HEK293 (cell line): Measurements from ENCODE around the gene ALAD.
A peak's percentile ranks its signal among the peaks of the same experiment; 100 is the strongest.

Experiments
- KLF10 ChIP-seq: fragments of 450-650 bp; IDR thresholded peaks from 2 replicates; pipeline ENCODE4 v1.5.1; 2018; ENCODE audit warnings: missing biosample characterization, mild to moderate bottlenecking, missing genetic modification characterization
- OVOL3 ChIP-seq: fragments of 450-650 bp; formaldehyde crosslinking; IDR thresholded peaks from 2 replicates; pipeline ENCODE4 v1.5.1; 2016; ENCODE audit warnings: missing biosample characterization, missing genetic modification characterization
- REPIN1 ChIP-seq: fragments of 450-650 bp; formaldehyde crosslinking; IDR thresholded peaks from 2 replicates; pipeline ENCODE4 v1.5.1; 2017; ENCODE audit warnings: missing biosample characterization, missing genetic modification characterization, low read depth
- WT1 ChIP-seq: fragments of 450-650 bp; formaldehyde crosslinking; IDR thresholded peaks from 2 replicates; pipeline ENCODE4 v1.5.1; 2016; ENCODE audit warnings: missing biosample characterization, missing genetic modification characterization
- ZFHX2 ChIP-seq: fragments of 450-650 bp; formaldehyde crosslinking; conservative IDR thresholded peaks from 2 replicates; pipeline ENCODE4 v1.5.1; 2016; ENCODE audit warnings: missing biosample characterization, missing genetic modification characterization
- ZNF221 ChIP-seq: fragments of 450-650 bp; formaldehyde crosslinking; IDR thresholded peaks from 2 replicates; pipeline ENCODE4 v1.5.1; 2017; ENCODE audit warnings: missing biosample characterization, missing genetic modification characterization, borderline replicate concordance
- ZNF223 ChIP-seq: fragments of 450-650 bp; formaldehyde crosslinking; IDR thresholded peaks from 2 replicates; pipeline ENCODE4 v1.5.1; 2016; ENCODE audit warnings: missing biosample characterization, missing genetic modification characterization
- ZNF311 ChIP-seq: fragments of 450-650 bp; formaldehyde crosslinking; IDR thresholded peaks from 2 replicates; pipeline ENCODE4 v1.5.1; 2017; ENCODE audit warnings: missing biosample characterization, missing genetic modification characterization, borderline replicate concordance
- ZNF341 ChIP-seq: fragments of 450-650 bp; formaldehyde crosslinking; IDR thresholded peaks from 2 replicates; pipeline ENCODE4; 2016; ENCODE audit warnings: low read depth, missing biosample characterization, missing genetic modification characterization
- ZNF394 ChIP-seq: fragments of 450-650 bp; formaldehyde crosslinking; IDR thresholded peaks from 2 replicates; pipeline ENCODE4 v1.5.1; 2016; ENCODE audit warnings: missing biosample characterization, missing genetic modification characterization, mild to moderate bottlenecking, moderate library complexity, borderline replicate concordance
- ZNF416 ChIP-seq: fragments of 450-650 bp; formaldehyde crosslinking; IDR thresholded peaks from 2 replicates; pipeline ENCODE4 v1.5.1; 2016; ENCODE audit warnings: missing biosample characterization, missing genetic modification characterization
- ZNF555 ChIP-seq: fragments of 450-650 bp; formaldehyde crosslinking; conservative IDR thresholded peaks from 2 replicates; pipeline ENCODE4 v1.5.1; 2017; ENCODE audit warnings: missing biosample characterization, mild to moderate bottlenecking, missing genetic modification characterization, inconsistent platforms
- ZNF629 ChIP-seq: fragments of 450-650 bp; formaldehyde crosslinking; IDR thresholded peaks from 2 replicates; pipeline ENCODE4 v1.5.1; 2017; ENCODE audit warnings: missing biosample characterization, missing genetic modification characterization
- ZNF660 ChIP-seq: fragments of 450-650 bp; IDR thresholded peaks from 2 replicates; pipeline ENCODE4 v1.5.1; 2018; ENCODE audit warnings: missing biosample characterization, mild to moderate bottlenecking, missing genetic modification characterization
- ZNF664 ChIP-seq: fragments of 450-650 bp; formaldehyde crosslinking; IDR thresholded peaks from 2 replicates; pipeline ENCODE4 v1.5.1; 2016; ENCODE audit warnings: missing biosample characterization, missing genetic modification characterization
- ZNF76 ChIP-seq: fragments of 450-650 bp; formaldehyde crosslinking; IDR thresholded peaks from 2 replicates; pipeline ENCODE4; 2016; ENCODE audit warnings: low read depth, missing biosample characterization, missing genetic modification characterization, borderline replicate concordance
- ZNF776 ChIP-seq: fragments of 450-650 bp; formaldehyde crosslinking; IDR thresholded peaks from 2 replicates; pipeline ENCODE4 v1.5.0; 2017; ENCODE audit warnings: missing biosample characterization, missing genetic modification characterization, borderline replicate concordance
- ZNF830 ChIP-seq: fragments of 450-650 bp; IDR thresholded peaks from 2 replicates; pipeline ENCODE4 v1.5.0; 2018; ENCODE audit warnings: missing biosample characterization, missing genetic modification characterization, low read depth, mild to moderate bottlenecking, moderate library complexity
- ZSCAN23 ChIP-seq: fragments of 450-650 bp; formaldehyde crosslinking; IDR thresholded peaks from 2 replicates; pipeline ENCODE4 v1.5.1; 2016; ENCODE audit warnings: missing biosample characterization, missing genetic modification characterization
- TF ChIP-seq, protein P1 (sequence below): fragments of 450-650 bp; formaldehyde crosslinking; IDR thresholded peaks from 2 replicates; pipeline ENCODE4 v1.5.1; 2016; ENCODE audit warnings: missing biosample characterization, missing genetic modification characterization
- TF ChIP-seq, protein P2 (sequence below): fragments of 450-650 bp; formaldehyde crosslinking; IDR thresholded peaks from 2 replicates; pipeline ENCODE4 v1.5.1; 2017; ENCODE audit warnings: missing biosample characterization, missing genetic modification characterization
- TF ChIP-seq, protein P3 (sequence below): fragments of 450-650 bp; formaldehyde crosslinking; IDR thresholded peaks from 2 replicates; pipeline ENCODE4 v1.5.1; 2016; ENCODE audit warnings: missing biosample characterization, missing genetic modification characterization
- TF ChIP-seq, protein P4 (sequence below): fragments of 450-650 bp; formaldehyde crosslinking; IDR thresholded peaks from 2 replicates; pipeline ENCODE4 v1.5.1; 2016; ENCODE audit warnings: missing biosample characterization, missing genetic modification characterization
- TF ChIP-seq, protein P5 (sequence below): fragments of 450-650 bp; formaldehyde crosslinking; conservative IDR thresholded peaks from 2 replicates; pipeline ENCODE4 v1.5.1; 2016; ENCODE audit warnings: low read depth, missing biosample characterization, missing genetic modification characterization
- TF ChIP-seq, protein P6 (sequence below): IDR thresholded peaks from 2 replicates; pipeline ENCODE4 v1.6.1; 2011; ENCODE audit warnings: mild to moderate bottlenecking, low read depth, low read length, borderline replicate concordance
- TF ChIP-seq, protein P7 (sequence below): fragments of 450-650 bp; formaldehyde crosslinking; IDR thresholded peaks from 2 replicates; pipeline ENCODE4 v1.5.1; 2016; ENCODE audit warnings: missing biosample characterization, missing genetic modification characterization

The ALAD gene

DNA sequence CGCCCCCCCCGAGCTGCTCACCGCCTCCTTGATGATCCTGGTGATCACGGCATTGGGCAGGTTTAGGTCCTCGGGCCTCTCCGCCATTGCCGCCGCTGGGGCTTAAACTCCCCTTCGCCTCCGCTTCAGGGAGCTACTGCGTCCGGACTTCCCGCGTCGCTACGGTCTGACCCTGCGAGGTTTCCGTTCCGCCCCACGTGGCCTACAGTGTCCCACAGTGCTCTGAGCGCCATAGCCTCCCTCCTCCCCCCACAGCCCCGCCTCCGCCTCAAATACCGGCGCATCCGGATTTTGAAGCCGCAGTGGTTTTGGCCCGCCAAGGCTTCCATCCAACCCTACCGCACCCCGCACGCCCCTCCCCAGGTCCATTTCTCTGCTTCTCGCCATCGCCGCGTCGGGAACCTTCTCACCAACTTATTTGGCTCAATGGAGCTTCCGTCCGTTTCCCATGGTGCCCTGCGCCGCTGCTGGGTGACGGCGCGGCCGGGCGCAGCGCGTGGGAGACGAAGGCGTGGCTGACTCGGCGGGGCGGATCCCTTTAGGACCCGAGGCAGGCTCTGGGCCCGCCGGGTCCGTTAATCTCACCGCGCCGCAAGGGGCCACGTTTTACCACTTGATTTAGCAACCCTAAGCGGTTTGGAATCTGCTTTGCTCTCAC is 9.3 kb upstream of the ALAD start, which contains the start of the genes C9orf43 and POLE3 (continued):
- no peak for TF ChIP-seq ZNF555
- peak; percentile 83 for TF ChIP-seq ZNF629
- no peak for TF ChIP-seq ZNF776 (tag by site-specific recombination)
- peak; percentile 92; the same call in 1 of the 2 replicates for TF ChIP-seq ZNF341 (tag by site-specific recombination)
- TF ChIP-seq, protein P1, sequence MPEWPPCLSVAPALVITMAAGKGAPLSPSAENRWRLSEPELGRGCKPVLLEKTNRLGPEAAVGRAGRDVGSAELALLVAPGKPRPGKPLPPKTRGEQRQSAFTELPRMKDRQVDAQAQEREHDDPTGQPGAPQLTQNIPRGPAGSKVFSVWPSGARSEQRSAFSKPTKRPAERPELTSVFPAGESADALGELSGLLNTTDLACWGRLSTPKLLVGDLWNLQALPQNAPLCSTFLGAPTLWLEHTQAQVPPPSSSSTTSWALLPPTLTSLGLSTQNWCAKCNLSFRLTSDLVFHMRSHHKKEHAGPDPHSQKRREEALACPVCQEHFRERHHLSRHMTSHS (tag by site-specific recombination), result no peak
- TF ChIP-seq ZNF830 (tag by site-specific recombination), result no peak
- TF ChIP-seq ZNF664, result no peak
- no peak for TF ChIP-seq ZNF223 (tag by site-specific recombination)
- no peak for TF ChIP-seq ZSCAN23 (tag by site-specific recombination)
- no peak for TF ChIP-seq ZNF311 (tag by site-specific recombination)
- no peak for TF ChIP-seq ZNF416 (tag by site-specific recombination)
- TF ChIP-seq, protein P2, sequence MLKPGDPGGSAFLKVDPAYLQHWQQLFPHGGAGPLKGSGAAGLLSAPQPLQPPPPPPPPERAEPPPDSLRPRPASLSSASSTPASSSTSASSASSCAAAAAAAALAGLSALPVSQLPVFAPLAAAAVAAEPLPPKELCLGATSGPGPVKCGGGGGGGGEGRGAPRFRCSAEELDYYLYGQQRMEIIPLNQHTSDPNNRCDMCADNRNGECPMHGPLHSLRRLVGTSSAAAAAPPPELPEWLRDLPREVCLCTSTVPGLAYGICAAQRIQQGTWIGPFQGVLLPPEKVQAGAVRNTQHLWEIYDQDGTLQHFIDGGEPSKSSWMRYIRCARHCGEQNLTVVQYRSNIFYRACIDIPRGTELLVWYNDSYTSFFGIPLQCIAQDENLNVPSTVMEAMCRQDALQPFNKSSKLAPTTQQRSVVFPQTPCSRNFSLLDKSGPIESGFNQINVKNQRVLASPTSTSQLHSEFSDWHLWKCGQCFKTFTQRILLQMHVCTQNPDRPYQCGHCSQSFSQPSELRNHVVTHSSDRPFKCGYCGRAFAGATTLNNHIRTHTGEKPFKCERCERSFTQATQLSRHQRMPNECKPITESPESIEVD (tag by site-specific recombination), result no peak
- peak; percentile 36; the same call in 1 of the 2 replicates for TF ChIP-seq KLF10 (tag by site-specific recombination)
- TF ChIP-seq ZFHX2 (tag by site-specific recombination), result peak; percentile 80
- TF ChIP-seq, protein P3, sequence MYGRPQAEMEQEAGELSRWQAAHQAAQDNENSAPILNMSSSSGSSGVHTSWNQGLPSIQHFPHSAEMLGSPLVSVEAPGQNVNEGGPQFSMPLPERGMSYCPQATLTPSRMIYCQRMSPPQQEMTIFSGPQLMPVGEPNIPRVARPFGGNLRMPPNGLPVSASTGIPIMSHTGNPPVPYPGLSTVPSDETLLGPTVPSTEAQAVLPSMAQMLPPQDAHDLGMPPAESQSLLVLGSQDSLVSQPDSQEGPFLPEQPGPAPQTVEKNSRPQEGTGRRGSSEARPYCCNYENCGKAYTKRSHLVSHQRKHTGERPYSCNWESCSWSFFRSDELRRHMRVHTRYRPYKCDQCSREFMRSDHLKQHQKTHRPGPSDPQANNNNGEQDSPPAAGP (tag by site-specific recombination), result peak; percentile 69
- no peak for TF ChIP-seq ZNF221
- no peak; the same call in 1 of the 2 replicates for TF ChIP-seq ZNF660 (tag by site-specific recombination)
- no peak for TF ChIP-seq REPIN1
- TF ChIP-seq, protein P4, sequence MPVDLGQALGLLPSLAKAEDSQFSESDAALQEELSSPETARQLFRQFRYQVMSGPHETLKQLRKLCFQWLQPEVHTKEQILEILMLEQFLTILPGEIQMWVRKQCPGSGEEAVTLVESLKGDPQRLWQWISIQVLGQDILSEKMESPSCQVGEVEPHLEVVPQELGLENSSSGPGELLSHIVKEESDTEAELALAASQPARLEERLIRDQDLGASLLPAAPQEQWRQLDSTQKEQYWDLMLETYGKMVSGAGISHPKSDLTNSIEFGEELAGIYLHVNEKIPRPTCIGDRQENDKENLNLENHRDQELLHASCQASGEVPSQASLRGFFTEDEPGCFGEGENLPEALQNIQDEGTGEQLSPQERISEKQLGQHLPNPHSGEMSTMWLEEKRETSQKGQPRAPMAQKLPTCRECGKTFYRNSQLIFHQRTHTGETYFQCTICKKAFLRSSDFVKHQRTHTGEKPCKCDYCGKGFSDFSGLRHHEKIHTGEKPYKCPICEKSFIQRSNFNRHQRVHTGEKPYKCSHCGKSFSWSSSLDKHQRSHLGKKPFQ, result peak; percentile 52; the same call in 1 of the 2 replicates
- TF ChIP-seq, protein P5, sequence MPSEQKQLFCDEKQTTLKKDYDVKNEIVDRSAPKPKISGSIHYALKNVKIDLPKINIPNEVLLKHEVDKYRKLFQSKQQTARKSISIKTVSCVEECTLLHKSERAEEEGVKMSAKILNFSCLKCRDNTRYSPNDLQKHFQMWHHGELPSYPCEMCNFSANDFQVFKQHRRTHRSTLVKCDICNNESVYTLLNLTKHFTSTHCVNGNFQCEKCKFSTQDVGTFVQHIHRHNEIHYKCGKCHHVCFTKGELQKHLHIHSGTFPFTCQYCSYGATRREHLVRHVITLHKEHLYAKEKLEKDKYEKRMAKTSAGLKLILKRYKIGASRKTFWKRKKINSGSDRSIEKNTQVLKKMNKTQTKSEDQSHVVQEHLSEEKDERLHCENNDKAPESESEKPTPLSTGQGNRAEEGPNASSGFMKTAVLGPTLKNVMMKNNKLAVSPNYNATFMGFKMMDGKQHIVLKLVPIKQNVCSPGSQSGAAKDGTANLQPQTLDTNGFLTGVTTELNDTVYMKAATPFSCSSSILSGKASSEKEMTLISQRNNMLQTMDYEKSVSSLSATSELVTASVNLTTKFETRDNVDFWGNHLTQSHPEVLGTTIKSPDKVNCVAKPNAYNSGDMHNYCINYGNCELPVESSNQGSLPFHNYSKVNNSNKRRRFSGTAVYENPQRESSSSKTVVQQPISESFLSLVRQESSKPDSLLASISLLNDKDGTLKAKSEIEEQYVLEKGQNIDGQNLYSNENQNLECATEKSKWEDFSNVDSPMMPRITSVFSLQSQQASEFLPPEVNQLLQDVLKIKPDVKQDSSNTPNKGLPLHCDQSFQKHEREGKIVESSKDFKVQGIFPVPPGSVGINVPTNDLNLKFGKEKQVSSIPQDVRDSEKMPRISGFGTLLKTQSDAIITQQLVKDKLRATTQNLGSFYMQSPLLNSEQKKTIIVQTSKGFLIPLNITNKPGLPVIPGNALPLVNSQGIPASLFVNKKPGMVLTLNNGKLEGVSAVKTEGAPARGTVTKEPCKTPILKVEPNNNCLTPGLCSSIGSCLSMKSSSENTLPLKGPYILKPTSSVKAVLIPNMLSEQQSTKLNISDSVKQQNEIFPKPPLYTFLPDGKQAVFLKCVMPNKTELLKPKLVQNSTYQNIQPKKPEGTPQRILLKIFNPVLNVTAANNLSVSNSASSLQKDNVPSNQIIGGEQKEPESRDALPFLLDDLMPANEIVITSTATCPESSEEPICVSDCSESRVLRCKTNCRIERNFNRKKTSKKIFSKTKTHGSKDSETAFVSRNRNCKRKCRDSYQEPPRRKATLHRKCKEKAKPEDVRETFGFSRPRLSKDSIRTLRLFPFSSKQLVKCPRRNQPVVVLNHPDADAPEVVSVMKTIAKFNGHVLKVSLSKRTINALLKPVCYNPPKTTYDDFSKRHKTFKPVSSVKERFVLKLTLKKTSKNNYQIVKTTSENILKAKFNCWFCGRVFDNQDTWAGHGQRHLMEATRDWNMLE (tag by site-specific recombination), result 0 out of 2 replicates have a peak, but pooled peaks have one; percentile 28
- no peak for TF ChIP-seq ZNF394 (tag by site-specific recombination)
- TF ChIP-seq WT1 (tag by site-specific recombination), result 0 out of 2 replicates have a peak, but pooled peaks have one; percentile 33
- TF ChIP-seq OVOL3 (tag by site-specific recombination), result no peak; the same call in none of the 2 replicates
- peak; percentile 97 for TF ChIP-seq ZNF76 (tag by site-specific recombination)
- TF ChIP-seq, protein P6, sequence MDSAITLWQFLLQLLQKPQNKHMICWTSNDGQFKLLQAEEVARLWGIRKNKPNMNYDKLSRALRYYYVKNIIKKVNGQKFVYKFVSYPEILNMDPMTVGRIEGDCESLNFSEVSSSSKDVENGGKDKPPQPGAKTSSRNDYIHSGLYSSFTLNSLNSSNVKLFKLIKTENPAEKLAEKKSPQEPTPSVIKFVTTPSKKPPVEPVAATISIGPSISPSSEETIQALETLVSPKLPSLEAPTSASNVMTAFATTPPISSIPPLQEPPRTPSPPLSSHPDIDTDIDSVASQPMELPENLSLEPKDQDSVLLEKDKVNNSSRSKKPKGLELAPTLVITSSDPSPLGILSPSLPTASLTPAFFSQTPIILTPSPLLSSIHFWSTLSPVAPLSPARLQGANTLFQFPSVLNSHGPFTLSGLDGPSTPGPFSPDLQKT, result no peak
- TF ChIP-seq, protein P7, sequence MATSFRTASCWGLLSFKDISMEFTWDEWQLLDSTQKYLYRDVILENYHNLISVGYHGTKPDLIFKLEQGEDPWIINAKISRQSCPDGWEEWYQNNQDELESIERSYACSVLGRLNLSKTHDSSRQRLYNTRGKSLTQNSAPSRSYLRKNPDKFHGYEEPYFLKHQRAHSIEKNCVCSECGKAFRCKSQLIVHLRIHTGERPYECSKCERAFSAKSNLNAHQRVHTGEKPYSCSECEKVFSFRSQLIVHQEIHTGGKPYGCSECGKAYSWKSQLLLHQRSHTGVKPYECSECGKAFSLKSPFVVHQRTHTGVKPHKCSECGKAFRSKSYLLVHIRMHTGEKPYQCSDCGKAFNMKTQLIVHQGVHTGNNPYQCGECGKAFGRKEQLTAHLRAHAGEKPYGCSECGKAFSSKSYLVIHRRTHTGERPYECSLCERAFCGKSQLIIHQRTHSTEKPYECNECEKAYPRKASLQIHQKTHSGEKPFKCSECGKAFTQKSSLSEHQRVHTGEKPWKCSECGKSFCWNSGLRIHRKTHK (tag by site-specific recombination), result no peak
